GM23248 (cell line): ENCODE results near the gene TMEM17.

ENCODE experiments used
- EZH2 ChIP-seq: fragments of 200-600 bp; sonication (generic); IDR thresholded peaks from 2 replicates; pipeline ENCODE4 v1.6.1; 2018; ENCODE audit warnings: antibody characterized with exemption, mild to moderate bottlenecking; ENCODE audit not compliant: insufficient read depth, poor library complexity, severe bottlenecking
- EZH2phosphoT487 ChIP-seq: fragments of 200-600 bp; sonication (generic); IDR thresholded peaks from 2 replicates; pipeline ENCODE4 v1.6.1; 2018; ENCODE audit warnings: antibody characterized with exemption, moderate library complexity, mild to moderate bottlenecking, low read depth; ENCODE audit not compliant: insufficient read depth

GRCh38 chr2:62526531-62527381 is 20.8 kb upstream of the TMEM17 start:
- no peak for TF ChIP-seq EZH2phosphoT487
- no peak for TF ChIP-seq EZH2
